HG02884 (cell line): ENCODE data around the gene PRRX1.

Source experiments
- ATAC-seq: cut with Tn5 transposase; IDR thresholded peaks from one replicate; pipeline ENCODE4 v1.9.1; 2021; ENCODE audit warnings: mild to moderate bottlenecking, moderate library complexity; ENCODE audit not compliant: unreplicated experiment

PRRX1 gene

GRCh38 chr1:170686291-170686690 lies 22.4 kb downstream of the PRRX1 start:
- no peak for ATAC-seq

- no peak for ATAC-seq
These were observed 23.7 kb downstream of the PRRX1 start for GRCh38 chr1:170687621-170688020.

GRCh38 chr1:170691258-170691657 lies 27.3 kb downstream of the PRRX1 start:
- no peak for ATAC-seq

- no peak for ATAC-seq
These were observed 29.1 kb downstream of the PRRX1 start for GRCh38 chr1:170692866-170693575.

GRCh38 chr1:170694172-170694926 lies 30.4 kb downstream of the PRRX1 start:
- ATAC-seq, result no peak

- no peak for ATAC-seq
These were observed 32.1 kb downstream of the PRRX1 start for GRCh38 chr1:170695955-170696590.

GRCh38 chr1:170696591-170697290 lies 32.8 kb downstream of the PRRX1 start:
- ATAC-seq, result no peak

GRCh38 chr1:170697316-170697715 lies 33.4 kb downstream of the PRRX1 start:
- ATAC-seq, result no peak

GRCh38 chr1:170698301-170699275 lies 34.7 kb downstream of the PRRX1 start:
- no peak for ATAC-seq

- no peak for ATAC-seq
These were observed 35.8 kb downstream of the PRRX1 start for GRCh38 chr1:170699696-170700095.

GRCh38 chr1:170700842-170701615 lies 37.1 kb downstream of the PRRX1 start:
- ATAC-seq, result no peak

- ATAC-seq, result no peak
These were observed 38.0 kb downstream of the PRRX1 start for GRCh38 chr1:170701962-170702361.

GRCh38 chr1:170703591-170703990 lies 39.7 kb downstream of the PRRX1 start:
- ATAC-seq, result no peak

- ATAC-seq, result no peak
These were observed 40.3 kb downstream of the PRRX1 start for GRCh38 chr1:170704256-170704655.

- no peak for ATAC-seq
These were observed 42.0 kb downstream of the PRRX1 start for GRCh38 chr1:170705981-170706380.

- ATAC-seq, result no peak
These were observed 43.2 kb downstream of the PRRX1 start for GRCh38 chr1:170707117-170707516.

- ATAC-seq, result no peak
These were observed 44.2 kb downstream of the PRRX1 start for GRCh38 chr1:170707959-170708655.

GRCh38 chr1:170711682-170712081 lies 47.8 kb downstream of the PRRX1 start:
- ATAC-seq, result no peak

GRCh38 chr1:170714163-170714562 lies 50.2 kb downstream of the PRRX1 start:
- no peak for ATAC-seq
